HG03039 (cell line): ENCODE measurements around the gene GDPD5.

Experiments
- ATAC-seq: cut with Tn5 transposase; IDR thresholded peaks from one replicate; pipeline ENCODE4 v1.9.1; 2021; ENCODE audit warnings: mild to moderate bottlenecking, moderate library complexity; ENCODE audit not compliant: unreplicated experiment

GDPD5 gene

GRCh38 chr11:75474878-75475766, 50.6 kb downstream of the GDPD5 start:
- ATAC-seq, result no peak

GRCh38 chr11:75474240-75474639, 51.5 kb downstream of the GDPD5 start:
- ATAC-seq, result no peak

- no peak for ATAC-seq
These were observed 52.1 kb downstream of the GDPD5 start for GRCh38 chr11:75473684-75474083.

- ATAC-seq, result no peak
These were observed 53.5 kb downstream of the GDPD5 start for GRCh38 chr11:75472081-75472732.

GRCh38 chr11:75471176-75471973, 54.4 kb downstream of the GDPD5 start:
- ATAC-seq, result no peak

GRCh38 chr11:75470476-75471080, 55.2 kb downstream of the GDPD5 start:
- no peak for ATAC-seq

GRCh38 chr11:75469785-75470405, 55.8 kb downstream of the GDPD5 start:
- no peak for ATAC-seq

GRCh38 chr11:75468534-75469340, 57.0 kb downstream of the GDPD5 start:
- no peak for ATAC-seq

GRCh38 chr11:75467881-75468280, 57.9 kb downstream of the GDPD5 start:
- no peak for ATAC-seq

GRCh38 chr11:75467311-75467710, 58.4 kb downstream of the GDPD5 start:
- ATAC-seq, result no peak

GRCh38 chr11:75465701-75466531, 59.8 kb downstream of the GDPD5 start:
- no peak for ATAC-seq

GRCh38 chr11:75463106-75463774, 62.5 kb downstream of the GDPD5 start:
- ATAC-seq, result no peak

- ATAC-seq, result no peak
These were observed 63.6 kb downstream of the GDPD5 start for GRCh38 chr11:75462117-75462653.

- no peak for ATAC-seq
These were observed 64.6 kb downstream of the GDPD5 start for GRCh38 chr11:75461151-75461550.

- ATAC-seq, result no peak
These were observed 69.1 kb downstream of the GDPD5 start for GRCh38 chr11:75456596-75457183.

GRCh38 chr11:75454987-75455386, 70.8 kb downstream of the GDPD5 start:
- ATAC-seq, result no peak

- no peak for ATAC-seq
These were observed 71.7 kb downstream of the GDPD5 start for GRCh38 chr11:75453916-75454655.
